Measurements from ENCODE around the gene TPPP3. TPM values are rescaled to one million over a fixed set of nuclear protein-coding genes. Genes with fewer than 3 reads are reported as not detected.
"Not testable (repeated sequence)": the region's sequence is repeated elsewhere in the genome, so short reads cannot be mapped to it uniquely, and the experiment has no call there.

Gene TPPP3
- total and polyA plus RNA-seq, 9 donors = 230 to 805 (median 584) TPM

DNA sequence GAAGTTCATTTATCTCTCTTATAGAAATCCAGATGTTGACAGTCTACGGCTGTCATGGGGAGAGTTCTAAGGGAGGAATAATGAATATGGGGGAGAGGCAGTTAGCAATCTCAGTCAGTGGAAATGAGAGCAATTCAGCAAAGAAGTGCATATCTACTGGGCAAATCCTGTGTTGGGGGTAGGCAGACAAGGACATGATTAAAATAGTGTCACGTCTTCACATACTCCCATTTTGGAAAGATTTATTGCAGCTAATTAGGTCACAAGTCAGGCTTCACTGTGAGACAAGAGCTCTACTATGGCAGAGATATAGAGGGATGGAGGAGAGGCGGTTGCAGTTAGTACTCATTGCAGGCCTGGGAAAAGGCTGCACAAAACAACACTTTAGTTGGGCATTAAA is 36.9 kb downstream of the TPPP3 start:
- DNase-seq = no peak
- no peaks in the 10 kb centered on the region for H3K36me3 ChIP-seq (ENCODE audit: control insufficient read depth, insufficient read depth, low read length)
- H3K27me3 ChIP-seq (ENCODE audit: control insufficient read depth, insufficient read depth, low read length) = peaks cover 3% of the 10 kb centered on the region
- no peaks in the 10 kb centered on the region for H3K9me3 ChIP-seq (replicated peaks; ENCODE audit: control insufficient read depth, low read depth, low read length)
- H3K27ac ChIP-seq (ENCODE audit: low read length) = no peak overlapping the region
- H3K4me1 ChIP-seq (ENCODE audit: control insufficient read depth, insufficient read depth, low read length) = no peaks in the 10 kb centered on the region
- 62% methylated on average over 1 of the region's 3 CpGs for WGBS (ENCODE audit: insufficient coverage)
- H3K4me3 ChIP-seq (ENCODE audit: low read length) = no peak overlapping the region

DNA sequence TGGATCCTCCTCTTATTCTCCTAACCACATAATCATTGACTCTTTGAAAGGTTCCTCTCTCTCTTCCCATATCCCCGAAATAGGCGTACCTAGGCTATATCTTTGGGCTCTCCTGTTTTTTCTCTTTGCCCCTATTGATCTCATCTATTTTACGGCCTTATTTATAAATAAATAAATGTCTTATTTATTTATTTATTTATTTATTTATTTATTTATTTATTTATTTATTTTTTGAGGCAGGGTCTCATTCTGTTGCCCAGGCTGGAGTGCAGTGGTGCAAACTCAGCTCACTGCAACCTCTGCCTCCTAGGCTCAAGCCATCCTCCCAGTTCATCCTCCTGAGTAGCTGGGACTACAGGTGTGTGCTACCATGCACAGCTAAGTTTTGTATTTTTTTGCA is 40.8 kb downstream of the TPPP3 start:
- H3K4me3 ChIP-seq (ENCODE audit: low read length); H3K36me3 ChIP-seq (ENCODE audit: control insufficient read depth, insufficient read depth, low read length); H3K9me3 ChIP-seq (replicated peaks; ENCODE audit: control insufficient read depth, low read depth, low read length); H3K27me3 ChIP-seq (ENCODE audit: control insufficient read depth, insufficient read depth, low read length); DNase-seq; H3K4me1 ChIP-seq (ENCODE audit: control insufficient read depth, insufficient read depth, low read length); H3K27ac ChIP-seq (ENCODE audit: low read length): not testable (repeated sequence)
- WGBS (ENCODE audit: insufficient coverage) = no CpG with 5 or more reads among the region's 3 CpGs

DNA sequence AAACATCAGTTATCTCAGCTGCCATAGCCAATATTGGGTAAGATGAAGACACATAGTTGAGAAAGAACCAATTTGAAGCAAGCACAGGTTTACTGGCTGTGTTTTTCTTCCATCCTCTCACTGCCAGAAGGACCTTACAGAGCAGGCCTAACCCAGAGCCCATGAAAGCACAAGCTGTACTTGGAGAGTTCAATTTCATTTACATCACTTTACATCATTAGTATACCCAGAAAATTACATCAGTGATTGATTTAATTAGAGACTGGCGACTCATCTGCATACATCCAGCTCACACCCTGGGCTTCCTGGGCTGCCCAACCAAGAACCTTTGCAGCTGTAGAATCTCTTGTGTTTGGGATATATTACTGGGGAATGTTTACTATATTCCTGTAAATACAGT is 43.0 kb downstream of the TPPP3 start:
- H3K9me3 ChIP-seq (replicated peaks; ENCODE audit: control insufficient read depth, low read depth, low read length) = no peaks in the 10 kb centered on the region

DNA sequence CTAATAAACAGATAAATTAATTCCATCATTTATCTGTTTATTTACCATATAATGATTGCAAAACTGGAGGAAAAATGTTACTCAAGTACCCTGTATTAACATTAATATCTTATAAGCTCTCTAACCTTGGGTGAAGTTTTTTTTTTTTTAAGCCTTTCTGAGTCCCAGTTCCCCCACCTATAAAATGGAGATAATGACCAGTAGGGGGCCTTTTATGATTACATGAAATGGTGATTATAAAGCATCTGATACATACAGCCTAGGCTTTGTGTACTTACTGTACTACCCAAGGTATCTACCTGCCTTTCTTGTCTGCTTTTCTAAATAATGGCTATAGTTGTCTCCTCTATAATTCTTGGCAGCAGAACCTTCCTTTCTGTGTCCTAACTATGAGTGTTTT is 44.1 kb downstream of the TPPP3 start:
- Histone ChIP-seq H3K27me3 (ENCODE audit: control insufficient read depth, insufficient read depth, low read length) (no peaks in the 10 kb centered on the region), H3K36me3 (ENCODE audit: control insufficient read depth, insufficient read depth, low read length) (no peaks in the 10 kb centered on the region), H3K9me3 (replicated peaks; ENCODE audit: control insufficient read depth, low read depth, low read length) (no peaks in the 10 kb centered on the region), H3K27ac (ENCODE audit: low read length) (no peak overlapping the region), H3K4me1 (ENCODE audit: control insufficient read depth, insufficient read depth, low read length) (no peaks in the 10 kb centered on the region), H3K4me3 (ENCODE audit: low read length) (no peak overlapping the region)
- DNase-seq = peak; percentile 30

More for the DNA sequence above, 43.0 kb downstream of the TPPP3 start:
- WGBS (ENCODE audit: insufficient coverage) = no CpG with 5 or more reads among the region's 1 CpG
- Histone ChIP-seq H3K4me3 (ENCODE audit: low read length) (no peak overlapping the region), H3K36me3 (ENCODE audit: control insufficient read depth, insufficient read depth, low read length) (no peaks in the 10 kb centered on the region), H3K27me3 (ENCODE audit: control insufficient read depth, insufficient read depth, low read length) (no peaks in the 10 kb centered on the region), H3K27ac (ENCODE audit: low read length) (no peak overlapping the region), H3K4me1 (ENCODE audit: control insufficient read depth, insufficient read depth, low read length) (no peaks in the 10 kb centered on the region)
- DNase-seq = no peak

DNA sequence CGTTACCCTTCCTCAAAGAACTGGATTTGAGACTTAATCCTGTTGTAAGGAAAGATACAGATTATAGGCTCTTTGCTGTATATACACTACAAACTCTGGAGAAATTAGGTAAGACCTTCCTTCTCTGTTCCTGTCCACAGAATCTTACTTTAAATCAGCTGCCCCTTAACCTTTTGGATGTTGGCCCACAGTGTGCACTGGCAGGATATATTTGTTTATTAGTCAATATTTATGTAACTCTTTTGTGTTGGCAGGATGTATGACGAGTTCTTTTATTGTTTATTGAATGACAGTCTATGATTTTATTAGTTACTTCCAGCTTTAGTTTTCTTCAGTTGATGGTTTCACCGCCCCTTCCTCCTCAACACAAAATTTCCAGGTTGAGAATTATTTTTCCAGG is 47.0 kb downstream of the TPPP3 start:
- no CpG with 5 or more reads among the region's 3 CpGs for WGBS (ENCODE audit: insufficient coverage)
- H3K9me3 ChIP-seq (replicated peaks; ENCODE audit: control insufficient read depth, low read depth, low read length) = no peaks in the 10 kb centered on the region
- no peaks in the 10 kb centered on the region for H3K27me3 ChIP-seq (ENCODE audit: control insufficient read depth, insufficient read depth, low read length)
- H3K36me3 ChIP-seq (ENCODE audit: control insufficient read depth, insufficient read depth, low read length) = no peaks in the 10 kb centered on the region
- H3K4me1 ChIP-seq (ENCODE audit: control insufficient read depth, insufficient read depth, low read length) = no peaks in the 10 kb centered on the region
- DNase-seq = no peak
- H3K4me3 ChIP-seq (ENCODE audit: low read length) = no peak overlapping the region
- H3K27ac ChIP-seq (ENCODE audit: low read length) = peak overlapping the region; percentile 13

DNA sequence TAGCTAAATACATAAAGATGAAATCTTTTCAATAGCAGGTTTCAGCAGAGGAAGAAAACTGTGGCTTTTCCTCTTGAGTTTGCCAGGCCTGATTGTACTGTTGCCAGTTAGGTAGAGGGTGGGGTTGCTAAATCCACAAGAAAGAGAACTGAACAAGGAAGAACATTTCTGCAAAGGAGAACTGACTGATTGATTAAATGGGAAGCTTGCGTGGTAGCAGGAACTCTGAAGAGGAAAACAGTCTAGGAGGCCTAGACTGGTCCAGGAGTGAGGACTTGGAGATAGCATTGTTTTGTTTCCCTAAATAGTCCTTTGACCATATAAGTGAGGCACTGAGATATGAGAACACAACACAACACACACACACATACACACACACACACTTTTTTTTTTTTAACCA is 47.9 kb downstream of the TPPP3 start:
- DNase-seq = no peak
- H3K9me3 ChIP-seq (replicated peaks; ENCODE audit: control insufficient read depth, low read depth, low read length) = no peaks in the 10 kb centered on the region
- no peaks in the 10 kb centered on the region for H3K36me3 ChIP-seq (ENCODE audit: control insufficient read depth, insufficient read depth, low read length)
- H3K4me3 ChIP-seq (ENCODE audit: low read length) = no peak overlapping the region
- WGBS (ENCODE audit: insufficient coverage) = no CpG with 5 or more reads among the region's 1 CpG
- H3K4me1 ChIP-seq (ENCODE audit: control insufficient read depth, insufficient read depth, low read length) = no peaks in the 10 kb centered on the region
- H3K27ac ChIP-seq (ENCODE audit: low read length) = peak overlapping the region; percentile 4
- no peaks in the 10 kb centered on the region for H3K27me3 ChIP-seq (ENCODE audit: control insufficient read depth, insufficient read depth, low read length)

DNA sequence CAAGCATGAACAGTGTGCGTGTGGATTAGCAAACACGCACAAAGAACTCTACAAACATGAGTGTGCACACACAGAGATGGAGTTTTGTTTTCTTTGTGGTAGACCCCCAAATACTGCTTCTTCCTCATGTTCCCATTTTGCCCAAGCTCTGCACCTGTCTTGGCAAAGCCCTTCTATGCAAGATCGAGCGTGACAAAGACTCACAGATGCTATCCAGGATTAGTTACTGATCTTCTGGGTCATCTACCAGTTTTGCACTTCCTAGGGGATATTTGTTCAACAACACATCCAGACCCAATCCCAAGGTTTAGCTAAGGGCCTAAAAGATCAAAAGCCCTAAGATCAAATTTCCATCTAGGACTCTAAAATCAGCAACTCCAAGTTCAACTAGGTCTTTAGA is 50.7 kb downstream of the TPPP3 start:
- Histone ChIP-seq H3K27ac (ENCODE audit: low read length) (no peak overlapping the region), H3K4me3 (ENCODE audit: low read length) (no peak overlapping the region), H3K36me3 (ENCODE audit: control insufficient read depth, insufficient read depth, low read length) (no peaks in the 10 kb centered on the region), H3K9me3 (replicated peaks; ENCODE audit: control insufficient read depth, low read depth, low read length) (no peaks in the 10 kb centered on the region), H3K4me1 (ENCODE audit: control insufficient read depth, insufficient read depth, low read length) (no peaks in the 10 kb centered on the region), H3K27me3 (ENCODE audit: control insufficient read depth, insufficient read depth, low read length) (no peaks in the 10 kb centered on the region)
- WGBS (ENCODE audit: insufficient coverage) = 71% methylated on average over 2 of the region's 4 CpGs
- no peak for DNase-seq

DNA sequence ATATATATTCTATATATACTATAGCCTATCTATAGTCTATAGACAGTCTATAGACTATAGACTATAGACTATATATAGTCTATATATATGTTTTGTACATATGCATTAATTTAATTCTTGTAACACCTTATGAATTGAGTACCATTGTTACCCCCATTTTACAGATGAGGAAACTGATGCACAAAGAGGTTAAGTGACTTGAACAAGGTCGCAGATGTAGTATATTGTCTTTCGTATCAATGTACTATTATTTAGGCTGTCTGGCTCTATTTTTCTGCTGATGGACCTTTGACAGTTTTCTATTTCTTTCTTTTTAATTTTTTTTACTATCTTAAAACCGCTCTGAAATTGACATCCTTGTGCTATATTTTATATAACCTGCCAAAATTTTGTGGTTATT is 52.0 kb downstream of the TPPP3 start:
- Histone ChIP-seq H3K9me3 (replicated peaks; ENCODE audit: control insufficient read depth, low read depth, low read length) (no peaks in the 10 kb centered on the region), H3K27ac (ENCODE audit: low read length) (no peak overlapping the region), H3K4me1 (ENCODE audit: control insufficient read depth, insufficient read depth, low read length) (no peaks in the 10 kb centered on the region), H3K4me3 (ENCODE audit: low read length) (no peak overlapping the region), H3K36me3 (ENCODE audit: control insufficient read depth, insufficient read depth, low read length) (no peaks in the 10 kb centered on the region), H3K27me3 (ENCODE audit: control insufficient read depth, insufficient read depth, low read length) (no peaks in the 10 kb centered on the region)
- no peak for DNase-seq
- WGBS (ENCODE audit: insufficient coverage) = no CpG with 5 or more reads among the region's 3 CpGs

Other genes starting within 250 kb of the TPPP3 start
- 15.6 TPM for gene B3GNT9, start 242.5 kb downstream of the TPPP3 start, total RNA-seq
- 10 to 100 TPM in 6 of 8 donors, 1 to 10 TPM in 2; 7.7 to 18.8 (median 12.3) TPM for gene B3GNT9, start 242.5 kb downstream of the TPPP3 start, polyA plus RNA-seq (ENCODE audit: insufficient read depth in 1 of 8, insufficient read length in 8 of 8, low replicate concordance in 1 of 8)
- 4.7 TPM for gene TRADD, start 233.6 kb downstream of the TPPP3 start, total RNA-seq
- 1 to 10 TPM; 3.7 to 4.9 (median 4.2) TPM for gene TRADD, start 233.6 kb downstream of the TPPP3 start, polyA plus RNA-seq (ENCODE audit: insufficient read depth in 1 of 8, insufficient read length in 8 of 8, low replicate concordance in 1 of 8)
- 2.1 TPM for gene FBXL8, start 233.5 kb downstream of the TPPP3 start, total RNA-seq
- gene FBXL8, start 233.5 kb downstream of the TPPP3 start, polyA plus RNA-seq (ENCODE audit: insufficient read depth in 1 of 8, insufficient read length in 8 of 8, low replicate concordance in 1 of 8) = 1 to 10 TPM; 1.2 to 3.1 (median 2.2) TPM
- 3.0 TPM for gene HSF4, start 228.8 kb downstream of the TPPP3 start, total RNA-seq
- 1 to 10 TPM; 2.1 to 4.7 (median 3.5) TPM for gene HSF4, start 228.8 kb downstream of the TPPP3 start, polyA plus RNA-seq (ENCODE audit: insufficient read depth in 1 of 8, insufficient read length in 8 of 8, low replicate concordance in 1 of 8)
- 14.7 TPM for gene NOL3, start 223.0 kb downstream of the TPPP3 start, total RNA-seq
- 10 to 100 TPM; 18.4 to 44.7 (median 25.3) TPM for gene NOL3, start 223.0 kb downstream of the TPPP3 start, polyA plus RNA-seq (ENCODE audit: insufficient read depth in 1 of 8, insufficient read length in 8 of 8, low replicate concordance in 1 of 8)
- gene MATCAP1, start 209.5 kb downstream of the TPPP3 start, total RNA-seq = 8.6 TPM
- gene MATCAP1, start 209.5 kb downstream of the TPPP3 start, polyA plus RNA-seq (ENCODE audit: insufficient read depth in 1 of 8, insufficient read length in 8 of 8, low replicate concordance in 1 of 8) = 10 to 100 TPM; 13.3 to 25.9 (median 21.1) TPM
- gene EXOC3L1, start 203.4 kb downstream of the TPPP3 start, total RNA-seq = 7.6 TPM
- gene EXOC3L1, start 203.4 kb downstream of the TPPP3 start, polyA plus RNA-seq (ENCODE audit: insufficient read depth in 1 of 8, insufficient read length in 8 of 8, low replicate concordance in 1 of 8) = 10 to 100 TPM in 5 of 8 donors, 1 to 10 TPM in 3; 7.6 to 15.5 (median 11.5) TPM
- 28.1 TPM for gene E2F4, start 201.3 kb downstream of the TPPP3 start, total RNA-seq
- 10 to 100 TPM; 41.8 to 51.1 (median 46.7) TPM for gene E2F4, start 201.3 kb downstream of the TPPP3 start, polyA plus RNA-seq (ENCODE audit: insufficient read depth in 1 of 8, insufficient read length in 8 of 8, low replicate concordance in 1 of 8)
- 0.80 TPM for gene ELMO3, start 194.4 kb downstream of the TPPP3 start, total RNA-seq
- gene ELMO3, start 194.4 kb downstream of the TPPP3 start, polyA plus RNA-seq (ENCODE audit: insufficient read depth in 1 of 8, insufficient read length in 8 of 8, low replicate concordance in 1 of 8) = 1 to 10 TPM in 6 of 8 donors, under 1 TPM in 2; 0.68 to 3.3 (median 1.4) TPM
- gene TMEM208, start 166.4 kb downstream of the TPPP3 start, total RNA-seq = 22.3 TPM
- gene TMEM208, start 166.4 kb downstream of the TPPP3 start, polyA plus RNA-seq (ENCODE audit: insufficient read depth in 1 of 8, insufficient read length in 8 of 8, low replicate concordance in 1 of 8) = 10 to 100 TPM; 17.5 to 27.1 (median 22.1) TPM
- gene FHOD1, start 146.0 kb downstream of the TPPP3 start, total RNA-seq = 9.7 TPM
- gene FHOD1, start 146.0 kb downstream of the TPPP3 start, polyA plus RNA-seq (ENCODE audit: insufficient read depth in 1 of 8, insufficient read length in 8 of 8, low replicate concordance in 1 of 8) = 10 to 100 TPM; 14.6 to 31.1 (median 21.8) TPM
- 0.40 TPM for gene SLC9A5, start 144.5 kb downstream of the TPPP3 start, total RNA-seq
- gene SLC9A5, start 144.5 kb downstream of the TPPP3 start, polyA plus RNA-seq (ENCODE audit: insufficient read depth in 1 of 8, insufficient read length in 8 of 8, low replicate concordance in 1 of 8) = 1 to 10 TPM in 5 of 8 donors, under 1 TPM in 3; 0.71 to 1.8 (median 1.1) TPM
- 13.2 TPM for gene PLEKHG4, start 114.0 kb downstream of the TPPP3 start, total RNA-seq
- gene PLEKHG4, start 114.0 kb downstream of the TPPP3 start, polyA plus RNA-seq (ENCODE audit: insufficient read depth in 1 of 8, insufficient read length in 8 of 8, low replicate concordance in 1 of 8) = 10 to 100 TPM in 4 of 8 donors, 1 to 10 TPM in 4; 7.6 to 12.8 (median 10.1) TPM
- 0.04 TPM for gene KCTD19, start 66.8 kb downstream of the TPPP3 start, total RNA-seq
- gene KCTD19, start 66.8 kb downstream of the TPPP3 start, polyA plus RNA-seq (ENCODE audit: insufficient read depth in 1 of 8, insufficient read length in 8 of 8, low replicate concordance in 1 of 8) = under 1 TPM; 0.09 to 0.44 (median 0.24) TPM
- 0.22 TPM for gene LRRC36, start 66.7 kb downstream of the TPPP3 start, total RNA-seq
- 1 to 10 TPM in 1 of 8 donors, under 1 TPM in 6, not detected in 1; 0.21 to 2.4 (median 0.42) TPM for gene LRRC36, start 66.7 kb downstream of the TPPP3 start, polyA plus RNA-seq (ENCODE audit: insufficient read depth in 1 of 8, insufficient read length in 8 of 8, low replicate concordance in 1 of 8)
- 20.4 TPM for gene ZDHHC1, start 23.0 kb upstream of the TPPP3 start, total RNA-seq
- 10 to 100 TPM; 19.7 to 42.4 (median 26.0) TPM for gene ZDHHC1, start 23.0 kb upstream of the TPPP3 start, polyA plus RNA-seq (ENCODE audit: insufficient read depth in 1 of 8, insufficient read length in 8 of 8, low replicate concordance in 1 of 8)
- gene HSD11B2, start 37.6 kb upstream of the TPPP3 start, total RNA-seq = 5.3 TPM
- gene HSD11B2, start 37.6 kb upstream of the TPPP3 start, polyA plus RNA-seq (ENCODE audit: insufficient read depth in 1 of 8, insufficient read length in 8 of 8, low replicate concordance in 1 of 8) = 10 to 100 TPM in 1 of 8 donors, 1 to 10 TPM in 7; 3.7 to 14.5 (median 7.9) TPM
- gene ATP6V0D1, start 87.7 kb upstream of the TPPP3 start, total RNA-seq = 43.5 TPM
- 10 to 100 TPM; 58.0 to 69.0 (median 67.0) TPM for gene ATP6V0D1, start 87.7 kb upstream of the TPPP3 start, polyA plus RNA-seq (ENCODE audit: insufficient read depth in 1 of 8, insufficient read length in 8 of 8, low replicate concordance in 1 of 8)
- not detected for gene AGRP, start 90.0 kb upstream of the TPPP3 start, total RNA-seq
- gene AGRP, start 90.0 kb upstream of the TPPP3 start, polyA plus RNA-seq (ENCODE audit: insufficient read depth in 1 of 8, insufficient read length in 8 of 8, low replicate concordance in 1 of 8) = not detected
- gene RIPOR1, start 135.3 kb upstream of the TPPP3 start, total RNA-seq = 20.2 TPM
- gene RIPOR1, start 135.3 kb upstream of the TPPP3 start, polyA plus RNA-seq (ENCODE audit: insufficient read depth in 1 of 8, insufficient read length in 8 of 8, low replicate concordance in 1 of 8) = 10 to 100 TPM; 34.8 to 59.5 (median 50.5) TPM
- gene CTCF, start 169.0 kb upstream of the TPPP3 start, total RNA-seq = 27.4 TPM
- gene CTCF, start 169.0 kb upstream of the TPPP3 start, polyA plus RNA-seq (ENCODE audit: insufficient read depth in 1 of 8, insufficient read length in 8 of 8, low replicate concordance in 1 of 8) = 10 to 100 TPM; 37.6 to 52.3 (median 42.3) TPM